ENCODE measurements around the gene SPRED3.

The SPRED3 gene

DNA sequence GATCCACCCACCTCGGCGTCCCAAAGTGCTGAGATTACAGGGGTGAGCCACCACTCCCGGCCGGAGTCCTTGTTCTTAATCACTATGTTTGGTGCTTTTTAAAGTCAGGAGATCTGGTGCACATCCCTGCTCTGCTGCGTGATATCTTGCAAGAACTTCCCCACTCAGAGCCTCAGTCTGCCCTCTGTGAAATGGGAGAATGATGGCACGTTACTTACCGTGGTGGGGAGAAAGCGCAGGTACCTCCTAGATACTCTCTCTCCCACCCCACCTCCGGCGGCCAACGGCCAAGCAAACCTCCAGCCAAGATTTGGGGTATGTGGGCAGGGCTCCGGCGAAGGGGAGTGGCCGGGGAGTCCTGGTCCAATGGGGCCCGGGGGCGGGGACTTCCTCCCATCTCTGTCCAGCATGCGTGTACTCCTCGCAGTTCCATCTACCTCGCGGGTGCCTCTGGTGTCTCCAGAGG is 44.8 kb downstream of the SPRED3 start, which contains the start of gene RYR1:
Gene RYR1, plus strand, starts transcription at position 424 of the 466 bp plus-strand sequence. CDS start 139 bp downstream, outside the sequence.
- no peak for TF ChIP-seq CTCF (IDR thresholded peaks at IDR 0.05; ENCODE audit: unreplicated experiment in 3 of 3)
- no peaks in the 10 kb centered on the region for H3K9me3 Mint-ChIP-seq
- peak within 1 kb of the TSS; percentile 80 to 92 (median 87) for H3K4me3 Mint-ChIP-seq
- H3K27ac Mint-ChIP-seq = peak within 1 kb of the TSS; percentile 50 to 92 (median 86)
- H3K27me3 Mint-ChIP-seq (ENCODE audit: low read depth) = peaks cover 13% of the 10 kb centered on the region
- peaks cover 24% of the 10 kb centered on the region for H3K4me1 Mint-ChIP-seq
- H3K36me3 Mint-ChIP-seq (ENCODE audit: low read depth) = no peaks in the 10 kb centered on the region

DNA sequence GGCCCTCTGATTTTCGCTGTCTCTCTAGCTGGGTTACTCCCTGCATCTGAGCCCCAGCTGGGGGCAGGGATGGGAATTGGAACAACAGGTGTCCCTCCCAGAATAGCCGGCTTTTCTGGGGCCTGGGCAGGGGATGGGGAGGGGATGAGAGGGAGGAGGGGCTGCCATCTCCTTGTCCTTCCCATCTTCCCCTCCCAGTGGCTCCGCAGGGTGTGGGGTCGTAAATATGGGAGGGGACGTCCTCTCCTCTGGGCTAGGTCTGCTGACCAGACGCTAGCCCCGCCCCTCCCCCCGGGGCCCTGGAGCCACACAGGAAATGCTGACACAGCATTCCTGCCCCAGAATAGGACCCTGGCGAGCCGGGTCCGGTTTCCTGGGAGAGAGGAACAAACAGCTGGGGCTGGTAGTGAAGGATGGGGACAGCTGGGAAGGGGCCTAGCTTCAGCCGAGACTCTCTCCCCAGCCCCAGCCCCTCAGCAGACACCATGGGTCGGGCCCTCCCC is 46.1 kb downstream of the SPRED3 start:
- H3K27me3 Mint-ChIP-seq (ENCODE audit: low read depth) = peaks cover 13% of the 10 kb centered on the region
- H3K9me3 Mint-ChIP-seq = no peaks in the 10 kb centered on the region
- peak overlapping the region; percentile 80 to 92 (median 87) for H3K4me3 Mint-ChIP-seq
- peak overlapping the region; percentile 50 to 92 (median 86) for H3K27ac Mint-ChIP-seq
- H3K36me3 Mint-ChIP-seq (ENCODE audit: low read depth) = no peaks in the 10 kb centered on the region
- peaks cover 25% of the 10 kb centered on the region for H3K4me1 Mint-ChIP-seq
- TF ChIP-seq CTCF (IDR thresholded peaks at IDR 0.05; ENCODE audit: unreplicated experiment in 3 of 3) = no peak

DNA sequence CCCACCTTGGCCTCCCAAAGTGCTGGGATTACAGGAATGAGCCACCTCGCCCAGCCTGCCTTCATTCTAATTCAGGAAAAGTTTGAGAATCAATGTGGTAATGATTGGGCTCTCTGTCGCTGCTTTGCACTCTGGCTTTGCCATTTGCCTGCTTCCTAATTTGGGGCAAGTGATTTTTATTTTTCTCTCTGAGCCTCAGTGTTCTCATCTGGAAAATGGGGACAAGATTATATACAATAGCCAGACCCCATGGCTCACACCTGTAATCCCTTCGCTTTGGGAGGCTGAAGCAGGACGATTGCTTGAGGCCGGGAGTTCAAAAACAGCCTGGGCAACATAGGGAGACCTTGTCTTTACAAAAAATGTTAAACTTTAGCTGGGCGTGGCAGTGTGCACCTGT is 48.8 kb downstream of the SPRED3 start:
- H3K4me1 Mint-ChIP-seq = peaks cover 25% of the 10 kb centered on the region
- H3K4me3 Mint-ChIP-seq = peak overlapping the region in 2 of 3 experiments; percentile 34 to 51
- H3K27ac Mint-ChIP-seq = no peak overlapping the region
- TF ChIP-seq CTCF (IDR thresholded peaks at IDR 0.05; ENCODE audit: unreplicated experiment in 3 of 3) = no peak
- peaks cover 13% of the 10 kb centered on the region for H3K27me3 Mint-ChIP-seq (ENCODE audit: low read depth)
- H3K9me3 Mint-ChIP-seq = no peaks in the 10 kb centered on the region
- no peaks in the 10 kb centered on the region for H3K36me3 Mint-ChIP-seq (ENCODE audit: low read depth)

DNA sequence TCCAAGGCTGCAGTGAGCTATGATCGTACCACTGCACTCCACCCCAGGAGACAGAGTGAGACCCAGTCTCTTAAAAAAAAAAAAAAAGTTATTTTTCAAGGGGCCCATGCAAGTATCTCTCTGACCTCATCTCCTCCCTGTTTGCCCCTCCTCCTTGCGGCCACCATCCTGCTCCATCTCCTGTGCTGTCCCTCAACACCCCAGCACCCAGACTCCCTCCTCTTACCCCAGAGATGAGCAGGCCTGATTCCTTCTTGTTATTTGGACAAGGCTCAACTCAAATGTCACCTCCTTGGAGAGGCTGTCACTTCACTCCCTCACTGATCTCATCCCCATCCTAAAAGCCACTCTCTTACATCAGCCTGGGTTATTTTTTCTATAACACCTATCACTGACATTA is 49.4 kb downstream of the SPRED3 start:
- no peaks in the 10 kb centered on the region for H3K9me3 Mint-ChIP-seq
- no peak for TF ChIP-seq CTCF (IDR thresholded peaks at IDR 0.05; ENCODE audit: unreplicated experiment in 3 of 3)
- peak overlapping the region in 1 of 3 experiments; percentile 15 for H3K27ac Mint-ChIP-seq
- peak overlapping the region in 2 of 3 experiments; percentile 41 to 68 for H3K4me3 Mint-ChIP-seq
- H3K4me1 Mint-ChIP-seq = peaks cover 25% of the 10 kb centered on the region
- no peaks in the 10 kb centered on the region for H3K36me3 Mint-ChIP-seq (ENCODE audit: low read depth)
- H3K27me3 Mint-ChIP-seq (ENCODE audit: low read depth) = peaks cover 13% of the 10 kb centered on the region

DNA sequence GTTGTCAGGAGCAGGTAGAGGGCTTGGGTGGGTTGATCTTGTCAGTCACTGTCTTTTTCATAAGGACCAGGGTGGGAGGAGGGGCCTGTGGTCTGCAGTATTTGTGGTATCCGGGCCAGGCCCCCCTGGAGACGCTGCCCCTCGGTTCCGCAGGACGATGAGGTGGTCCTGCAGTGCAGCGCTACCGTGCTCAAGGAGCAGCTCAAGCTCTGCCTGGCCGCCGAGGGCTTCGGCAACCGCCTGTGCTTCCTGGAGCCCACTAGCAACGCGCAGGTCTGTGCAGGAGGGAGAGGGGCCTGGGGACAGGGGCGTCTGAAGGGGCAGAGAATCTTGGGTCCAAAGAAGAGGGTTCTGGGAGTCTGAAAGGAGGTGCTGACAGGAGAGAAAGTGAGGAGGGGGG is 52.1 kb downstream of the SPRED3 start:
- Mint-ChIP-seq H3K27ac (no peak overlapping the region), H3K27me3 (ENCODE audit: low read depth) (peaks cover 3% of the 10 kb centered on the region), H3K36me3 (ENCODE audit: low read depth) (no peaks in the 10 kb centered on the region), H3K4me1 (peaks cover 16% of the 10 kb centered on the region), H3K9me3 (no peaks in the 10 kb centered on the region), H3K4me3 (no peak overlapping the region)
- TF ChIP-seq CTCF (IDR thresholded peaks at IDR 0.05; ENCODE audit: unreplicated experiment in 3 of 3) = no peak

Measured in nephron (organoid).